ENCODE results near the gene SEMA3B. TPM values are rescaled to one million over a fixed set of nuclear protein-coding genes. Genes with fewer than 3 reads are reported as not detected.

The SEMA3B gene
- total and polyA plus RNA-seq, 2 experiments from 2014 or later: 2.4 to 3.3 TPM

- Mint-ChIP-seq H3K27ac (peak overlapping the region; percentile 93), H3K27me3 (ENCODE audit: insufficient read depth, low read depth, poor library complexity) (peaks cover 16% of the 10 kb centered on the region), H3K36me3 (ENCODE audit: low read depth) (no peaks in the 10 kb centered on the region; the same call in 2 of the 3 replicates), H3K9me3 (no peaks in the 10 kb centered on the region), H3K4me1 (peaks cover 52% of the 10 kb centered on the region), H3K4me3 (peak overlapping the region; percentile 97)
- Histone ChIP-seq H3K4me3 (peak overlapping the region; percentile 90), H3K4me2 (peak overlapping the region; percentile 84), H2AFZ (no peak overlapping the region), H3K9me2 (ENCODE audit: insufficient read depth) (no peaks in the 10 kb centered on the region), H3K27me3 (ENCODE audit: insufficient read depth) (no peaks in the 10 kb centered on the region), H3K79me2 (replicated peaks; ENCODE audit: insufficient read depth) (peaks cover 55% of the 10 kb centered on the region), H3K27ac (ENCODE audit: low read depth) (peak overlapping the region; percentile 90), H4K20me1 (replicated peaks; ENCODE audit: insufficient read depth) (peaks cover 32% of the 10 kb centered on the region), H3K4me1 (ENCODE audit: insufficient read depth) (peaks cover 47% of the 10 kb centered on the region), H3K36me3 (ENCODE audit: insufficient read depth) (no peaks in the 10 kb centered on the region), H3F3A (replicated peaks; ENCODE audit: low read depth) (peaks cover 35% of the 10 kb centered on the region)
- DNase-seq (ENCODE audit: low spot score) (no peak), ATAC-seq (no peak)
- TF ChIP-seq NANOG (IDR thresholded peaks at IDR 0.05; ENCODE audit: borderline replicate concordance) (no peak), POLR2AphosphoS5 (IDR thresholded peaks at IDR 0.05; ENCODE audit: low read depth) (no peak)
These were observed 32.3 kb upstream of the SEMA3B start for GRCh38 chr3:50236484-50237132.

- Histone ChIP-seq H2AFZ (no peak overlapping the region), H4K20me1 (replicated peaks; ENCODE audit: insufficient read depth) (peaks cover 38% of the 10 kb centered on the region), H3K9me2 (ENCODE audit: insufficient read depth) (no peaks in the 10 kb centered on the region), H3K27me3 (ENCODE audit: insufficient read depth) (no peaks in the 10 kb centered on the region), H3K4me2 (peak overlapping the region; percentile 84), H3K4me3 (peak overlapping the region; percentile 90), H3K27ac (ENCODE audit: low read depth) (peak overlapping the region; percentile 90), H3K79me2 (replicated peaks; ENCODE audit: insufficient read depth) (peaks cover 61% of the 10 kb centered on the region), H3F3A (replicated peaks; ENCODE audit: low read depth) (peaks cover 35% of the 10 kb centered on the region), H3K4me1 (ENCODE audit: insufficient read depth) (peaks cover 53% of the 10 kb centered on the region), H3K36me3 (ENCODE audit: insufficient read depth) (no peaks in the 10 kb centered on the region)
- Mint-ChIP-seq H3K36me3 (ENCODE audit: low read depth) (no peaks in the 10 kb centered on the region; the same call in 2 of the 3 replicates), H3K9me3 (no peaks in the 10 kb centered on the region), H3K4me3 (peak overlapping the region; percentile 97), H3K4me1 (peaks cover 58% of the 10 kb centered on the region), H3K27me3 (ENCODE audit: insufficient read depth, low read depth, poor library complexity) (peaks cover 17% of the 10 kb centered on the region), H3K27ac (peak overlapping the region; percentile 93)
- DNase-seq (ENCODE audit: low spot score) (peak; percentile 37), ATAC-seq (peak; percentile 5)
- TF ChIP-seq ZNF114 (CRISPR knock-in tag; IDR thresholded peaks at IDR 0.05) (no peak), CREB1 (CRISPR knock-in tag; IDR thresholded peaks at IDR 0.05; ENCODE audit: low read depth) (no peak), ZNF331 (CRISPR knock-in tag; IDR thresholded peaks at IDR 0.05; ENCODE audit: low read depth) (no peak), EZH2 (IDR thresholded peaks at IDR 0.05; ENCODE audit: low read depth, unreplicated experiment) (no peak), ETS1 (IDR thresholded peaks at IDR 0.05) (no peak), STAT1 (IDR thresholded peaks at IDR 0.05; ENCODE audit: unreplicated experiment) (no peak), EZH2phosphoT487 (IDR thresholded peaks at IDR 0.05; ENCODE audit: unreplicated experiment) (no peak), CTCF (conservative IDR thresholded peaks at IDR 0.05; ENCODE audit: low read depth in 2 of 2) (no peak), POLR2AphosphoS5 (IDR thresholded peaks at IDR 0.05; ENCODE audit: low read depth) (no peak), JUNB (IDR thresholded peaks at IDR 0.05; ENCODE audit: unreplicated experiment) (no peak), ZNF462 (CRISPR knock-in tag; IDR thresholded peaks at IDR 0.05) (no peak)
These were observed 31.8 kb upstream of the SEMA3B start for GRCh38 chr3:50237133-50237651.
